HAP-1 (cell line): ENCODE results near the gene NAALADL2.
A peak's percentile ranks its signal among the peaks of the same experiment; 100 is the strongest.

Experiments used
- DNase-seq, 2 experiments: peaks; one replicate each; pipeline ENCODE4 v3.0.0-alpha.2; 2016 to 2020; ENCODE audit warnings: low spot score in 2 of 2
- H3K27me3 ChIP-seq: fragments of 250-450 bp; sonication (Bioruptor Pico); 2 replicates; pipeline ENCODE4 v1.5.1; 2020; ENCODE audit warnings: low read depth, mild to moderate bottlenecking, moderate library complexity
- H3K36me3 ChIP-seq: fragments of 250-450 bp; sonication (Bioruptor Pico); replicated peaks from 2 replicates; pipeline ENCODE4 v1.5.1; 2020; ENCODE audit warnings: mild to moderate bottlenecking
- H3K4me1 ChIP-seq: fragments of 250-450 bp; sonication (Bioruptor Pico); 2 replicates; pipeline ENCODE4 v1.5.1; 2020; ENCODE audit warnings: mild to moderate bottlenecking
- H3K4me3 ChIP-seq: fragments of 250-450 bp; sonication (Bioruptor Pico); 2 replicates; pipeline ENCODE4 v1.5.1; 2020; ENCODE audit warnings: mild to moderate bottlenecking, moderate library complexity
- H3K9me3 ChIP-seq: fragments of 250-450 bp; sonication (Bioruptor Pico); 2 replicates; pipeline ENCODE4 v1.5.1; 2020; ENCODE audit warnings: mild to moderate bottlenecking, moderate library complexity
- in situ Hi-C: fragments of 300-500 bp; cut with MboI; formaldehyde crosslinking; loops from 3 replicates; pipeline ENCODE4 v1.14.3; 2020; ENCODE audit warnings: low sequenced_read_pairs, inconsistent platforms, mixed read lengths

The NAALADL2 gene

GRCh38 chr3:175246234-175246633 is 387.1 kb downstream of the NAALADL2 start:
- Histone ChIP-seq H3K4me3 (no peak overlapping the region), H3K9me3 (no peaks in the 10 kb centered on the region), H3K36me3 (no peaks in the 10 kb centered on the region), H3K4me1 (no peaks in the 10 kb centered on the region), H3K27me3 (no peaks in the 10 kb centered on the region)
- in situ Hi-C loops, result no loop called here
- no peak for DNase-seq

- no peaks in the 10 kb centered on the region for H3K27me3 ChIP-seq
- in situ Hi-C loops, result no loop called here
- H3K4me1 ChIP-seq, result no peaks in the 10 kb centered on the region
- no peak overlapping the region for H3K4me3 ChIP-seq
- no peaks in the 10 kb centered on the region for H3K36me3 ChIP-seq
- no peaks in the 10 kb centered on the region for H3K9me3 ChIP-seq
- DNase-seq, result no peak
Measured at GRCh38 chr3:175246766-175247165, 387.6 kb downstream of the NAALADL2 start.

GRCh38 chr3:175247629-175248028 is 388.5 kb downstream of the NAALADL2 start:
- Histone ChIP-seq H3K36me3 (no peaks in the 10 kb centered on the region), H3K9me3 (no peaks in the 10 kb centered on the region), H3K4me3 (no peak overlapping the region), H3K27me3 (no peaks in the 10 kb centered on the region), H3K4me1 (no peaks in the 10 kb centered on the region)
- DNase-seq, result no peak
- in situ Hi-C loops, result no loop called here

GRCh38 chr3:175248832-175249231 is 389.7 kb downstream of the NAALADL2 start:
- H3K27me3 ChIP-seq, result no peaks in the 10 kb centered on the region
- no peak for DNase-seq

GRCh38 chr3:175255698-175256097 is 396.6 kb downstream of the NAALADL2 start:
- no peak for DNase-seq
- H3K4me3 ChIP-seq, result no peak overlapping the region
- in situ Hi-C loops, result no loop called here

More at GRCh38 chr3:175248832-175249231, 389.7 kb downstream of the NAALADL2 start:
- in situ Hi-C loops, result no loop called here
- Histone ChIP-seq H3K36me3 (no peaks in the 10 kb centered on the region), H3K4me1 (no peaks in the 10 kb centered on the region), H3K9me3 (no peaks in the 10 kb centered on the region), H3K4me3 (no peak overlapping the region)

GRCh38 chr3:175257123-175257522 is 398.0 kb downstream of the NAALADL2 start:
- in situ Hi-C loops, result no loop called here
- H3K4me3 ChIP-seq, result no peak overlapping the region
- no peaks in the 10 kb centered on the region for H3K36me3 ChIP-seq
- no peaks in the 10 kb centered on the region for H3K4me1 ChIP-seq
- no peak for DNase-seq
- no peaks in the 10 kb centered on the region for H3K27me3 ChIP-seq
- H3K9me3 ChIP-seq, result no peaks in the 10 kb centered on the region

More at GRCh38 chr3:175255698-175256097, 396.6 kb downstream of the NAALADL2 start:
- H3K36me3 ChIP-seq, result no peaks in the 10 kb centered on the region
- no peaks in the 10 kb centered on the region for H3K27me3 ChIP-seq
- no peaks in the 10 kb centered on the region for H3K9me3 ChIP-seq
- H3K4me1 ChIP-seq, result no peaks in the 10 kb centered on the region

- H3K9me3 ChIP-seq, result no peaks in the 10 kb centered on the region
- no peak for DNase-seq
- no peaks in the 10 kb centered on the region for H3K27me3 ChIP-seq
- H3K4me3 ChIP-seq, result no peak overlapping the region
- H3K4me1 ChIP-seq, result no peaks in the 10 kb centered on the region
- in situ Hi-C loops, result no loop called here
- H3K36me3 ChIP-seq, result no peaks in the 10 kb centered on the region
Measured at GRCh38 chr3:175258763-175259162, 399.6 kb downstream of the NAALADL2 start.

- Histone ChIP-seq H3K36me3 (no peaks in the 10 kb centered on the region), H3K4me3 (no peak overlapping the region), H3K9me3 (no peaks in the 10 kb centered on the region), H3K27me3 (no peaks in the 10 kb centered on the region), H3K4me1 (no peaks in the 10 kb centered on the region)
- no peak for DNase-seq
- in situ Hi-C loops, result no loop called here
Measured at GRCh38 chr3:175260145-175260794, 401.1 kb downstream of the NAALADL2 start.

GRCh38 chr3:175266478-175266877 is 407.3 kb downstream of the NAALADL2 start:
- H3K4me3 ChIP-seq, result no peak overlapping the region
- in situ Hi-C loops, result no loop called here
- peaks cover 13% of the 10 kb centered on the region for H3K4me1 ChIP-seq
- H3K36me3 ChIP-seq, result no peaks in the 10 kb centered on the region
- no peaks in the 10 kb centered on the region for H3K9me3 ChIP-seq
- no peak for DNase-seq
- no peaks in the 10 kb centered on the region for H3K27me3 ChIP-seq

GRCh38 chr3:175267121-175267531 is 408.0 kb downstream of the NAALADL2 start:
- no peak for DNase-seq
- Histone ChIP-seq H3K4me3 (no peak overlapping the region), H3K27me3 (no peaks in the 10 kb centered on the region), H3K9me3 (no peaks in the 10 kb centered on the region), H3K36me3 (no peaks in the 10 kb centered on the region), H3K4me1 (peaks cover 13% of the 10 kb centered on the region)
- in situ Hi-C loops, result no loop called here

- Histone ChIP-seq H3K9me3 (no peaks in the 10 kb centered on the region), H3K36me3 (no peaks in the 10 kb centered on the region), H3K27me3 (no peaks in the 10 kb centered on the region), H3K4me1 (peaks cover 13% of the 10 kb centered on the region), H3K4me3 (no peak overlapping the region)
- DNase-seq, result no peak
- in situ Hi-C loops, result no loop called here
Measured at GRCh38 chr3:175267561-175267960, 408.4 kb downstream of the NAALADL2 start.

GRCh38 chr3:175269394-175269793 is 410.3 kb downstream of the NAALADL2 start:
- Histone ChIP-seq H3K27me3 (no peaks in the 10 kb centered on the region), H3K36me3 (no peaks in the 10 kb centered on the region), H3K4me3 (no peak overlapping the region), H3K4me1 (peaks cover 13% of the 10 kb centered on the region), H3K9me3 (no peaks in the 10 kb centered on the region)
- no peak for DNase-seq
- in situ Hi-C loops, result no loop called here

GRCh38 chr3:175270198-175270837 is 411.2 kb downstream of the NAALADL2 start:
- H3K36me3 ChIP-seq, result no peaks in the 10 kb centered on the region
- peaks cover 13% of the 10 kb centered on the region for H3K4me1 ChIP-seq
- in situ Hi-C loops, result no loop called here
- H3K9me3 ChIP-seq, result no peaks in the 10 kb centered on the region
- peak; percentile 63 to 82 for DNase-seq
- no peak overlapping the region for H3K4me3 ChIP-seq
- H3K27me3 ChIP-seq, result no peaks in the 10 kb centered on the region

- no peaks in the 10 kb centered on the region for H3K36me3 ChIP-seq
- H3K4me3 ChIP-seq, result no peak overlapping the region
- peaks cover 13% of the 10 kb centered on the region for H3K4me1 ChIP-seq
- in situ Hi-C loops, result no loop called here
- H3K9me3 ChIP-seq, result no peaks in the 10 kb centered on the region
- peak in 1 of 2 experiments; percentile 16 for DNase-seq
- H3K27me3 ChIP-seq, result no peaks in the 10 kb centered on the region
Measured at GRCh38 chr3:175270866-175271265, 411.7 kb downstream of the NAALADL2 start.
